ENCODE results near the gene RMI1. TPM values are rescaled to one million over a fixed set of nuclear protein-coding genes. Genes with fewer than 3 reads are reported as not detected.

The RMI1 gene
- total and polyA plus RNA-seq, 2 of the 8 experiments (the other 6 are each of a cell fraction or from before 2014, with no cell fraction given), result 3.0 to 34.1 TPM

DNA sequence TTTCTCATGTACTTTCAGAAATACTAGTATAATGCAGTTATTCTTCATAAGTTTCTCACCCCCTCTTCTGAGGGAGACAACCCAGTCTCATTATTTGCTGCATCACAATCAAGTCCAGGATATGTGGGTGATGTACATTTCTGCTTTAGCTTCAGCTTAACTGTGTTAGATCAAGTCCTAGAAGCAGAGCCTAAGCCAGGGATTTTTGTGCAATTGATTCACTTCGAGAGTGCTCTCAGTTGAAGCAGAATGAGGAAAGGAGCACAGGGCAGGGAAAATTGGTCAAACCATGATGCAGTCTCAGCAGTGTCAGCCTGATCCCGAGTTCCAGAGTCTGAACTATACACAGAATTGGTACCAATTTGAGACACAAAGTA is 15.6 kb upstream of the RMI1 start:
- DNase-seq (ENCODE audit: low read depth in 1 of 2, low spot score in 2 of 2), result no peak

More for the DNA sequence above, 15.6 kb upstream of the RMI1 start:
- Histone ChIP-seq H3K27me3 (replicated peaks in 1 of 4; ENCODE audit: control insufficient read depth in 3 of 4, extremely low read depth in 1 of 4, insufficient read depth in 3 of 4, low read length in 3 of 4) (no peaks in the 10 kb centered on the region), H4K5ac (ENCODE audit: insufficient read length, low read depth, low read length) (no peak overlapping the region), H3K27ac (ENCODE audit: low read depth, low read length) (no peak overlapping the region), H4K8ac (ENCODE audit: extremely low read depth, insufficient read depth, low read length) (no peak overlapping the region), H3K4me1 (replicated peaks in 1 of 4; ENCODE audit: control insufficient read depth in 3 of 4, insufficient read depth in 4 of 4, low read length in 3 of 4) (no peaks in the 10 kb centered on the region), H2BK15ac (ENCODE audit: low read length) (no peak overlapping the region), H3K4ac (replicated peaks; ENCODE audit: insufficient read length, low read depth, low read length) (no peak overlapping the region), H2BK12ac (ENCODE audit: low read depth, low read length) (no peak overlapping the region), H3K23me2 (ENCODE audit: low read depth, low read length) (no peaks in the 10 kb centered on the region), H3K36me3 (ENCODE audit: control insufficient read depth in 2 of 4, insufficient read depth in 4 of 4, low read length in 3 of 4) (peaks cover 7 to 35% (median 18%) of the 10 kb centered on the region in 4 experiments; a peak in 7 of 8 replicates), H4K20me1 (replicated peaks in 1 of 2; ENCODE audit: control insufficient read depth in 1 of 2, insufficient read depth in 2 of 2, low read length in 2 of 2) (peaks cover 0 to 2% of the 10 kb centered on the region in 2 experiments), H2BK120ac (replicated peaks; ENCODE audit: low read depth, low read length) (no peak overlapping the region), H2BK5ac (ENCODE audit: low read depth, low read length) (no peak overlapping the region), H3K18ac (ENCODE audit: extremely low read depth, low read length) (no peak overlapping the region), H3K79me2 (ENCODE audit: control insufficient read depth in 1 of 2, insufficient read depth in 2 of 2, low read length in 2 of 2) (no peaks in the 10 kb centered on the region), H3K9ac (replicated peaks in 1 of 4; ENCODE audit: extremely low read depth in 1 of 4, low read depth in 3 of 4, low read length in 3 of 4) (no peak overlapping the region), H3K14ac (ENCODE audit: insufficient read length) (no peak overlapping the region), H2AK5ac (ENCODE audit: low read depth, low read length) (no peak overlapping the region), H3K56ac (replicated peaks; ENCODE audit: insufficient read length, low read depth, low read length) (no peak overlapping the region), H2AFZ (ENCODE audit: low read length) (no peak overlapping the region), H4K91ac (replicated peaks; ENCODE audit: insufficient read length, low read length) (no peak overlapping the region), H3K4me2 (ENCODE audit: insufficient read depth in 1 of 2, low read depth in 2 of 2, low read length in 2 of 2) (no peak overlapping the region), H2BK20ac (ENCODE audit: low read length) (no peak overlapping the region), H3K9me3 (ENCODE audit: insufficient read depth in 2 of 2, low read depth in 1 of 2, low read length in 1 of 2) (no peaks in the 10 kb centered on the region), H3K79me1 (ENCODE audit: low read depth, low read length) (no peaks in the 10 kb centered on the region; the same call in 1 of the 2 replicates), H3K4me3 (ENCODE audit: extremely low read depth in 1 of 4, insufficient read depth in 2 of 4, low read depth in 3 of 4, low read length in 4 of 4) (no peak overlapping the region), H3K23ac (ENCODE audit: insufficient read length) (no peak overlapping the region)
- ChIA-PET POLR2A (ENCODE audit: partially characterized antibody) (interaction anchor here (1.1 to 10.4 kb wide), 8 partner anchors 7 to 299 kb away, joined by 3 to 269 read pairs (median 4); partner anchors contain the start of genes HNRNPK and RMI1), CTCF (ENCODE audit: partially characterized antibody) (interaction anchor here (0.6 to 1.0 kb wide), 2 partner anchors 163 to 297 kb away, joined by 4 to 6 read pairs; no protein-coding TSS in a partner anchor)
- whole genome bisulfite sequencing, 2 experiments (ENCODE audit: extremely low coverage in 1 of 2, insufficient coverage in 1 of 2, insufficient read length in 1 of 2, insufficient replicate concordance in 2 of 2, low coverage in 1 of 2, low lambda C conversion rate in 2 of 2, missing lambda C conversion rate in 1 of 2), result 94% methylated on average over 2 of the region's 2 CpGs; no CpG with 5 or more reads in 1 of the 2 experiments
- FAIRE-seq, result no peak
- TF ChIP-seq, protein P1, sequence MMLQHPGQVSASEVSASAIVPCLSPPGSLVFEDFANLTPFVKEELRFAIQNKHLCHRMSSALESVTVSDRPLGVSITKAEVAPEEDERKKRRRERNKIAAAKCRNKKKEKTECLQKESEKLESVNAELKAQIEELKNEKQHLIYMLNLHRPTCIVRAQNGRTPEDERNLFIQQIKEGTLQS (IDR thresholded peaks at IDR 0.05; ENCODE audit: insufficient read depth, low read depth, low read length), result no peak
- no peak for TF ChIP-seq KDM4A (IDR thresholded peaks at IDR 0.05; ENCODE audit: low read depth, low read length, severe bottlenecking)
- no peak for TF ChIP-seq RXRA (IDR thresholded peaks at IDR 0.05; ENCODE audit: insufficient read depth, low read depth, low read length)
- TF ChIP-seq KDM1A (IDR thresholded peaks at IDR 0.05; ENCODE audit: borderline replicate concordance, low read length), result no peak
- TF ChIP-seq SP2 (IDR thresholded peaks at IDR 0.05; ENCODE audit: low read length), result no peak
- TF ChIP-seq TAF1 (IDR thresholded peaks at IDR 0.05; ENCODE audit: low read depth, low read length), result no peak
- no peak for TF ChIP-seq TCF12 (IDR thresholded peaks at IDR 0.05; ENCODE audit: low read depth, low read length)
- TF ChIP-seq JUND (IDR thresholded peaks at IDR 0.05; ENCODE audit: low read length), result no peak
- no peak for TF ChIP-seq NRF1 (IDR thresholded peaks at IDR 0.05; ENCODE audit: low read depth, low read length)
- no peak for TF ChIP-seq SIN3A (conservative IDR thresholded peaks at IDR 0.05 in 1 of 2, IDR thresholded peaks at IDR 0.05 in 1 of 2; ENCODE audit: low read depth in 1 of 2, low read length in 2 of 2)
- TF ChIP-seq EGR1 (IDR thresholded peaks at IDR 0.05; ENCODE audit: borderline replicate concordance, low read depth, low read length), result no peak
- no peak for TF ChIP-seq SRF (IDR thresholded peaks at IDR 0.05; ENCODE audit: low read depth, low read length)
- TF ChIP-seq RFX5 (IDR thresholded peaks at IDR 0.05; ENCODE audit: borderline replicate concordance, low read depth, low read length), result no peak
